AG10803 (cell line): ENCODE data around the gene FNDC5.

Source experiments
- DNase-seq: peaks from one replicate; pipeline ENCODE4 v3.0.0; 2010; ENCODE audit warnings: low read depth
- H3K4me3 ChIP-seq: 2 replicates; pipeline ENCODE4 v1.5.1; 2011; ENCODE audit warnings: mild to moderate bottlenecking, low read length, control low read depth
- TF ChIP-seq, protein P1 (sequence below): conservative IDR thresholded peaks from 2 replicates; pipeline ENCODE4 v1.5.1; 2011; ENCODE audit warnings: mild to moderate bottlenecking, low read length, control low read depth, inconsistent platforms

Gene FNDC5

DNA sequence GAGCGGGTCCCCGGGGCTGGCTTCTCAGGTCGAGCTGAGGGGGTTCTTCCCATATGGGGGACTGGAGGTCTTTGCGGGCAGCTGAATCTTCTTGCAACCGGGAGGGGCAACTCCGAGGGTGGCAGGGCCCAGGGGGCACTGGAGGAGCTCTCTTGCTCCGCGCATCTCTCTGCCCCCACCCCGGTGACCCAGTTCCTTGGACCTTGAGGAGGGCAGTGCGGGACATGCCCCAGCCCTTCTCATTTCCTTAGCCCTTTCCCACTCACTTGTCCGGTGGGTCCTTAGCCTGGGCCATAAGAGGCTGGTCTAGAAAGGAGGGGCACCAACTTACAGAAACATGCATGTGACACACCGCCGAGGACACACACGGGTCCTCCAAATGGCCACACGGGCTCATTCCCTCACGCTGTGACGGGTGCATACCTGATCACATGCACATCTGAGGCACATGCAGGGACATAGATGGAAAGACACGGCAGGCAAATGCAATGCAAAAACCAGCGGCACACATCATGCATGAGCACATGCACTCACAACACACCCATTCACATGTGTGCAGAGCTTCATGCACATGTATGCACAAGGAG, 16.2 kb upstream of the FNDC5 start:
- DNase-seq: no peak
- TF ChIP-seq, protein P1, sequence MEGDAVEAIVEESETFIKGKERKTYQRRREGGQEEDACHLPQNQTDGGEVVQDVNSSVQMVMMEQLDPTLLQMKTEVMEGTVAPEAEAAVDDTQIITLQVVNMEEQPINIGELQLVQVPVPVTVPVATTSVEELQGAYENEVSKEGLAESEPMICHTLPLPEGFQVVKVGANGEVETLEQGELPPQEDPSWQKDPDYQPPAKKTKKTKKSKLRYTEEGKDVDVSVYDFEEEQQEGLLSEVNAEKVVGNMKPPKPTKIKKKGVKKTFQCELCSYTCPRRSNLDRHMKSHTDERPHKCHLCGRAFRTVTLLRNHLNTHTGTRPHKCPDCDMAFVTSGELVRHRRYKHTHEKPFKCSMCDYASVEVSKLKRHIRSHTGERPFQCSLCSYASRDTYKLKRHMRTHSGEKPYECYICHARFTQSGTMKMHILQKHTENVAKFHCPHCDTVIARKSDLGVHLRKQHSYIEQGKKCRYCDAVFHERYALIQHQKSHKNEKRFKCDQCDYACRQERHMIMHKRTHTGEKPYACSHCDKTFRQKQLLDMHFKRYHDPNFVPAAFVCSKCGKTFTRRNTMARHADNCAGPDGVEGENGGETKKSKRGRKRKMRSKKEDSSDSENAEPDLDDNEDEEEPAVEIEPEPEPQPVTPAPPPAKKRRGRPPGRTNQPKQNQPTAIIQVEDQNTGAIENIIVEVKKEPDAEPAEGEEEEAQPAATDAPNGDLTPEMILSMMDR: no peak

DNA sequence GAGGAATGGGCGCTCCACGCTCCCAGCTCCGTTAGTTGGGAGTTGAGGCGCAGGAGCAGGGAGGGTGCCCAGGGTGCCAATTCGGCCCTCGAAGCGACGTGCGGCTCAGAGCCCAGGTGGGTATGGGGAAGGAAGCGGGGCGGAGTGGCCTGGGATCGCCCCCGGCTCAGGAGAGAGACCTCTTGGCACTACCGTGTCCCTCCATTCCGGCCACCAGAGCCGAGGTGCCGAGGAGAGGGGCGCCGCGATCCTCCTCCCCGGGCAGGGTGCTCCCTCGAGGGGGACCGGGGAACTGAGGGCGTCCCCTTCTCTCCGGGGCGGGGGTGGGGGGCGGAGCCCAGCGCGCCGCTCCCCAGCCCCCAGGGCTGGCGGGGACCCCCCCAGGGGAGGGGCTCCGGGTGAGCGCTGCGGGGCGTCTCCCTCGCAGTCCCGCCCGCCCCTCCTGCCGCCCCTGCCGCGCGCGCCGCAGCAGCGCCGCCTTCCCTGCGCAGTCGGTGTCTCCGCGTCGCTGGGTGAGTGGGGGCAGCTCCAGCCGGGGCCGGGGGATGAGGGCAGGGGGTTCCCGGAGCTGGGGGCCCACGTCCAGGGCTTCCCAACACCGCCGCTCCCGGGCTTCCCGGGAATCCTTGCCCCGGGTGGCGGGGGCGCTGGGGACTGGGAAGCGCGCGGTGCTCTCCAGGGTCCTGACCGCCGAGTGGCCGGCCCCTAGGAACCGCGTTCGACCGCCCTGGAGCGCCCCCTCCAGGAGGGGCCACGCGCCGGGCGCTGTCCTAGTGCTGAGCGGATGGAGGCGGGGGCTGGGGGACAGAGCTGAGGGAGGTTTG, 15.5 kb upstream of the FNDC5 start, which contains the start of gene HPCA:
TSS of gene HPCA (plus strand) at position 488 of the 824 bp plus-strand sequence. CDS start 2,408 bp downstream, outside the sequence.
- DNase-seq: peak; percentile 28
- H3K4me3 ChIP-seq: no peak within 1 kb of the TSS
- TF ChIP-seq, protein P1: peak; percentile 59

More for the DNA sequence above, 16.2 kb upstream of the FNDC5 start:
- H3K4me3 ChIP-seq: no peak overlapping the region

DNA sequence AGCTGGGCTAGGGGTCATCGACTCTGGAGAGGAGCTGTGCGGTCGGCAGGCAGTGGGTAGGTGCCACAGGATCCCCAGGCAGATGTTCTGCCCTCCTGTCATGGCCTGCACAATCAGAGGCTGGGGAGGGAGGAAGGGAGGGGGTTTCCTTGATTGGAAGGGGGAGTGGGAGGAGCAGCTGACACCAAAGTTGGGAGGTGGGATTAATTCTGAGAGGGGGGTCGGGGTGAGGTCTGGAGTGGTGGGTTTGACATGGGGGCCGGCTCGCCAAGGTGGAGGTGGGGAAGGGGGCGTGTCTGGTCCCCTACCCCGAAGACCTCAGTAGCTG, 14.9 kb upstream of the FNDC5 start:
- H3K4me3 ChIP-seq: no peak overlapping the region
- TF ChIP-seq, protein P1: no peak
- DNase-seq: no peak

DNA sequence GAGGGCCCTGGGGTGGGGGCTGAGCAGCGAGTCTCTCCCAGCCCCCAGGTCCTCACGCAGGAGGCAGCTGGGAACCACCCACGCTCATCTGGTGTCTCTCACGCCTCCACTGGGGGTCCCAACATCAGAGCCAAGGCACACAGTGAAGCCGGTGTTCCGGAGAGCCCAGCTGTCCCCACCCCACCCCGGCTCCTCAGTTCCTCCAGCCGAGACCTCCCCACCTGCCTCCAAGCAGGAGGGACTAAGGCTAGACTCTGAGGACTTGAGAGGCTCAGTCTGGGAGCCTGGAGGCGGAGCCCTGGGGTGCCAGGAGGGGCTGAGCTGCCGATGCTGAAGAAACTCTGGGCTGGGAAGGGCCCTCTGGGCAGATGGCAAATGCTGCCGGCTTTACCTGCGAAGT, 14.0 kb upstream of the FNDC5 start:
- TF ChIP-seq, protein P1: no peak
- no peak overlapping the region for H3K4me3 ChIP-seq
- no peak for DNase-seq

DNA sequence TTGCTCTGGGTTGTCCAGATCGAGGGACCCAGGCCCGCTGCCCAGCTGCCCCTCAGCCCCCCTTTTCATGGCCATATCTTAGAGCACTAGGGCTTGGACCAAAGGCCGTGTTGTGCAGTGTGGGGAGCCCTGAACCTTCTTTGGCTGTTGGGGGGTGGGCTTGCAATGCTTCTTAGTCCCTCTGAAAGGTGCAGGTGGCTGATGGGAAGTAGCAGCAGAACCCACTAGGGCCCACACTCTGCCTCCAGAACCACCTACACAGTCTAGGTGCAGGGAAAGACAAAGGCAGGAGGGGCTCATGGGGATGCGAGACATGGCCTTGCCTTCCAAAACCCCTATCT, 13.3 kb upstream of the FNDC5 start:
- no peak for DNase-seq
- no peak overlapping the region for H3K4me3 ChIP-seq
- TF ChIP-seq, protein P1: no peak

DNA sequence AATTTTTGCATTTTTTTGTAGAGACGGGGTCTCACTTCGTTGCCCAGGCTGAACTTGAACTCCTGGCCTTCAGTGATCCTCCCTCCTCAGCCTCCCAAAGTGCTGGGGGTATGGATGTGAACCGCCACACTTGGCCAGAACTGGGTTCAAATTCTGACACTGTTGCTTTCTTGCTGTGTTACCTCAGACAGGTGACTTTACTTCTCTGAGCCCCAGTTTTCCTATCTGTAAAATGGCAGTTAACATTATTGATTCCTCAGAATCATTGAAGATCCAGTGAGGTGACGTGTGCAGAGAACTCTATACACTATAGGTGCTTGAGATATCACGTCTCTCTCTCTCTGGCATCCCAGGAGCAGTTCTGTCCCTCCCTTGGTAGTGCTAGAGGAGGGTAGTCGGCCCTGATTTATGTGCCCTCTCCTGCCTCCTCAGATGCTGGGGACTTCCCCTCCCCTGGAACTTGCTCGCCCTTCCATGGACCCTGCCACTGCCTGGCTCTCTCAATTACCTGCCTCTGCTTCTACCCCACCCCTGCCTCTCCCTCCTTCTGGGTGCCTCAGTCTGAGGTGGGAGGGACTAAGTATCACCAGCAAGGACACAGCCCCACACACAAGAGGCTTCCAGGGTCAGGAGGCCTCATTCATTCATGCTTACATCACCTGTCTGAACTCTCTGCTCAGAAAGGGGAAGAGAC, 12.8 kb upstream of the FNDC5 start:
- TF ChIP-seq, protein P1: no peak

More for the DNA sequence above, 12.8 kb upstream of the FNDC5 start:
- DNase-seq: no peak
- H3K4me3 ChIP-seq: no peak overlapping the region
